GM19438 (cell line): ENCODE results near the gene TBL3.

Source experiments
- ATAC-seq: cut with Tn5 transposase; IDR thresholded peaks from one replicate; pipeline ENCODE4 v1.9.1; 2021; ENCODE audit warnings: low read depth; ENCODE audit not compliant: unreplicated experiment

The TBL3 gene

DNA sequence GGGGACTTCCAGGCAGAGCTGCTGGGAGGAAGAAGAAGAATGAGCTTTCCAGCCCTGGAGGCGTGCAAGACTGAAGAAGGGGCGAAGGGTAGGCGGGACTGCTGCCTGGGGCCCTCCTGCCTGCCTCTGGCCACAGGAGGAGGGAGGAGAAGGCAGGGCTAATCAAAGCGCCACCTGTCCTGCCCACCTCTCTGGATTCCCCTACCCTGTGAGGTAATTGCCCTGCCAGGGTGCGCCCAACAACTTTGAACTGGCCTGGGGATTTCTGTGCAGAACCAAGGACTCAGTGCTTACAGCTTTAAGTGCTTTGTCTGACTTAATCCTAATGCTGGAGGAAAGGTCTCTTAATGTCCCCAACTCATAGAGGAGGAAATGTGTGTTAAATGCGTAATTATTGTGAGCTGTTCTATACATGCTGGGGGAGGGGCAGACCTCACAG lies 9.6 kb downstream of the TBL3 start, which contains the start of gene NOXO1:
TSS of gene NOXO1 (minus strand) at position 72 of the 439 bp plus-strand sequence. CDS start 290 bp downstream, outside the sequence.
- ATAC-seq: no peak

DNA sequence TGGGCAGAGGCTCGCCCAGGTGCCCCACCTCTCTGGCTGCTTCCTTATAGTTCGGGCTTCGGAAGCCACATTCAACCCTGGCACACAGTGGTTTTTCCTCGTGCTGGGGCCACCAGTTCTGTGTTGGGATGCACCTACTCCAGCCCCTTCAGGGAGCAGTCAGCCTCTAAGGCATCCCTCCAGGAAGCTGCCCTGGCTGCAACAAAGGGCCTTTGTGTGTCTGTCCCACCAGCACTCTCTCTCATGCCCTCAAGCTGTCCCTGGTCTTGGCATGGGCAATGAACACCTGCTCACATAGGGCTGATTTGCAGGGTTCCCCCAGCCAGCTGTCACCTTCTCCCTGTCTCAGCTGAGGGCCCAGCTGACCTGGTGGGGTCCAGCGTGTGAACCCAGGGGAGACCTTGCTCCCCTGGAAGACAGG lies 10.2 kb downstream of the TBL3 start:
- ATAC-seq: no peak

DNA sequence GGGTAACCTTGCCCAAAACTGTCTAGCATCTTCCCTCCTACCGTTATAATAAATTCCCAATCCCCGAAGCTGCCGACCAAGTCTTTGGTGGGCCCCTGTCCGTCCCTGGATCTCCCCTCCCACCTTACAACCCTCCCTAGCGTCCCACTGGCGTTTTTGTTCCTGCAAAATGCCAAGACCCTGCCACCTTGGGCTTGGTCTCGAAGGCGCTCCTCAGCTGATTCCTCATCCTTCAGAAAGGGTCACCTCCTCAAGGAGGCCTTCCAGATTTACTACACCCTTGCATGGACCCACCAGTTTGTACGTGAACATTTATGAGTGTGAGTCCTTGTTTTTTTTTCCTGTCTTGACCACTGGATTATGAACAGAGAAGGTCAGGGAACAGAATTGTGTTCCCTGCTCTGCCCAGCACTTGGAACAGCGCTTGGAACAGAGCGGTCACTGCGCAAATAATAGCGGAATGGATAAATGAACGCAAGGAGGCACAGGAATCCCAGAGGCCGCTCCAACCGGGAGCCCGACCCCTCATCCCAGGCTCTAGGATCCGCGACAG lies 11.2 kb downstream of the TBL3 start:
- ATAC-seq: no peak

DNA sequence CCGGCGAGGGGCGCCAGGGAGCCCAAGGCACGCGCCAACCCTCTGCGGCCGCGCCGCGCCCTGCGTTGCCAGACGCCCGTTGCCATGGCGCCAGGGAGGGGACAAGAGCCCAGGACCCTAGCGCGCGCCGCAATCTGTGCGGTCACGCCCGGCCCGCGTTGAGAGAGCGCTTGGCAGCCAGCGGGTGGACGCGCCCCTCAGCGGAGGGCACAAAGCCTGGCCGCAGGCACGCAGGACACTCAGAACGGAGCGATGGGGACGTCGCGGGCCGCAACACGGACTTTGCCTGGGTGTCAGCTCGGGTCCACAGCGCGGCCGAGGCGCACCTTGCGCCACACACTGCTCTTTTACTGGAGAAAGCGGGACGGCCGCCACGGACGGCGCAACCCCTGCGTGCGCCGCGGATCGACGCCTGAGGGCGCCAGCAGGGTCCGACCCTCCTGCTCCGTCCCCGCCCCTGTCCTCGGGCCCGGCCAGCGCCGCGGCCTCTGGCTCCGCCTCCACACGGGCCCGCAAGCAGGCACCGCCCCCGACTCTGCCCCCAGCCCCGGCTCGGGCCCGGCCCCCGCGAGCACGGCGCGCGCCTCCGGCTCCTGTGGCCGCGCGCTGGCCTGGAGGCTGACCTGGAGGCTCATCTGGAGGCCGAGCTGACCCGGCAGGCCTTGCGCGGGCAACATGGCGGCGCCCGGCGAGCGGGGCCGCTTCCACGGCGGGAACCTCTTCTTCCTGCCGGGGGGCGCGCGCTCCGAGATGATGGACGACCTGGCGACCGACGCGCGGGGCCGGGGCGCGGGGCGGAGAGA lies 11.9 kb downstream of the TBL3 start, which contains the start of gene GFER:
TSS of gene GFER (plus strand) at position 650 of the 803 bp plus-strand sequence. CDS start at position 676, 26 bp downstream.
- ATAC-seq: peak; percentile 68

DNA sequence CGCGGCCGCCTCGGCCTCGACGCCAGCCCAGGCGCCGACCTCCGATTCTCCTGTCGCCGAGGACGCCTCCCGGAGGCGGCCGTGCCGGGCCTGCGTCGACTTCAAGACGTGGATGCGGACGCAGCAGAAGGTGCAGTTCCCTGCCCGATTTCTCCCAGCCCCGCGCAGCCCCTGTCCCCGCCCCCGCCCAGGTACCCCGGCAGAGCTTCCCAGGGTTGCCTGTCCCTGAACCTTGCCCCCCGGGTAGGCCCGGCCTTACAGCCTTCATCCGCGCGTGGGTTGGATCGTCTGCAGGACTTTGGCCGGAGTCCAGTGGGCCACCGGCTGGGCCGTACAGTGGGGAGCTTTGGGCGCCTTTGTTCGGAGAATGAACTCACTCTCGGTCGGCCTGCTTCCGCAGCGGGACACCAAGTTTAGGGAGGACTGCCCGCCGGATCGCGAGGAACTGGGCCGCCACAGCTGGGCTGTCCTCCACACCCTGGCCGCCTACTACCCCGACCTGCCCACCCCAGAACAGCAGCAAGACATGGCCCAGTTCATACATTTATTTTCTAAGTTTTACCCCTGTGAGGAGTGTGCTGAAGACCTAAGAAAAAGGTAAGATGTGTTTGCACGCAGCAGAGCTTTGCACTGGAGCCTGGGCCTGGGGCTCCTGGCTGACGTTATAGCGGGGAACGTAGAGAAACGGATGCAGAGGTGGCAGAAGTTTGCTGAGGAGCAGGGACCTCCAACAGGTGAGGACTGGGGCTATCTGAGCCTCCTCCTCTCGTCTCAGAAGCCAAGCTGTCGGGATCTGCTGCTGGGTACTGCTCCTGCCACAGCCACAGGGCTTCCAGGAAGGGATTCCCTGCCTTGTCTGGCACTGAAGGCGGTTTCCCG lies 12.7 kb downstream of the TBL3 start:
- no peak for ATAC-seq

DNA sequence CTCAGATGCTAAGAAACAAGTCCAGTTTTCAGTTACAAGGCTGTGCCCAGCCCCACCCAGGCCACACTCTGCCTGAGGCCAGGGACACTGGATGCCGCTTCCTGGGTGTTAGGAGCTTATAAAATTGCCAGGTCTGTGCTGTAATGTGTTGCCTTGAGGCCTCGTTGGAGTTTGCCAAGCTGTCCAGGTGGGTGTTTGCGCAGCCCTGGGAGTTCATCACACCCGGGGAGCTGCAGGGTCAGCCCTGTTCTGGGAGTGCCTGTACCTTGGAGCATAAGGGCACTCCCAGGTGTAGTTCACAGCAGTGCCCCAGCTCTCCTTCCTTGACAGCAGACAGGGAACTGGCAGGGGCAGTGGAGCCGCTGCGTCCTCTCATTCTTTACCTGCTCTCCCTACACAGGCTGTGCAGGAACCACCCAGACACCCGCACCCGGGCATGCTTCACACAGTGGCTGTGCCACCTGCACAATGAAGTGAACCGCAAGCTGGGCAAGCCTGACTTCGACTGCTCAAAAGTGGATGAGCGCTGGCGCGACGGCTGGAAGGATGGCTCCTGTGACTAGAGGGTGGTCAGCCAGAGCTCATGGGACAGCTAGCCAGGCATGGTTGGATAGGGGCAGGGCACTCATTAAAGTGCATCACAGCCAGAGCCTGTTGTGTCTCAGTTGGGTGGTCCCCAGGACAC lies 13.8 kb downstream of the TBL3 start:
- no peak for ATAC-seq

DNA sequence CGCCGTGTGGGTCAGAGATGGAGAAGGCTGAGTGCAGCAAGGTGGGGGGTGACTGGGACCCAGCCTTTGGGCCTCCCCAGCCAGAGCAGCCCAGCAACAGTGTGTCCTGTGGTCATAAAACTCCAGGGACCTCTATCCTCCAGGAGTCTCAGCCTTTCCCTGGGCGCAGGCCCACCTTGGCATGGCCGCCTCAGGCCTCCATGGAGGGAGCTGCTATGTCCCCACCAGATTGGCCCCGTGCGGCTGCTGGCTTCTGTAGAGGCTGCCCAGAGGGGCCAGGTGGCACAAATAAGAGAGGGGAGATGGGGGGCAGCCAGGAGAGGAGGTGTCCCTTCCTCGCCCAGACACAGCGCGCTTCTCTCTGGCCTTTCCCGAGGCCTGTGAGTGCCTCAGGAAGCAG lies 15.3 kb downstream of the TBL3 start:
- no peak for ATAC-seq

DNA sequence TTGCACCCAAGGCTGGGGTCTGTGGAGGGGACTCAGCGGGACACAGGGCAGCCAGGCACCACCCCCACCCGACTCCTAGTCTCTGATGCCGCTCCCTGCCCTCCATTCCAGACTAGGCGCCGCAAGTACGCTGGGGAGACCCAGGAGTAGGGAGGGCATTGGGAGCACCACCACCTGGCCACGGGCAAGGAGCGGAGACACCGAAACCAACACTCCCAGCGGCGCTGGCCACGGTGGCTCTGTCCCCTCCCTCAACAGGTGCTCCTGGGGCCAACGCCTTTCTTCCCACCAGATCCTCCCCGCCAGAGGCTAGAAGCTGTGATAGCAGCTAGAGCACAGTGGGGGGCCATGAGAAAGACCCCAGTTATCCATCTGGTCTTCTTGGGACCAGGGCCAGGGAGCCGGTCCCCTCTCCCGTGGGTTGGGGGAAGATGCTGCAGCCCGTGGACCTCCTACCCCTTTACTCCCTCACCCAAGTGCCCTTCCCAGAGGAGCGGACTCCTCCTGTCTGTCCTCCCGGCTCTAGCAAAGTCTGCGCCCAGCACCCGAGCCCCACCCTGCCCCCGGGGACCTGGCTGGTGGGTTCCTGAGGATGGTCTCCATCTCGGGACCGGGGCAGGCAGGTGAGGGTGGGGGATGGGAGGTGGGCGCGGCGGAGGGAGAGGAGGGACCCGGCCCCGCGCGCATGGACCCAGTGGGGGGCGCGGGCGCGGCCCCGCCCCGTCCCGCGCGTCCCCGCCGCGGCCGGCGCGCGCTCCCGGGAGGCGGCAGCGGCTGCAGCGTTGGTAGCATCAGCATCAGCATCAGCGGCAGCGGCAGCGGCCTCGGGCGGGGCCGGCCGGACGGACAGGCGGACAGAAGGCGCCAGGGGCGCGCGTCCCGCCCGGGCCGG lies 17.6 kb downstream of the TBL3 start, which contains the start of gene SYNGR3:
TSS of gene SYNGR3 (plus strand) at position 762 of the 892 bp plus-strand sequence. CDS start 133 bp downstream, outside the sequence.
- no peak for ATAC-seq

DNA sequence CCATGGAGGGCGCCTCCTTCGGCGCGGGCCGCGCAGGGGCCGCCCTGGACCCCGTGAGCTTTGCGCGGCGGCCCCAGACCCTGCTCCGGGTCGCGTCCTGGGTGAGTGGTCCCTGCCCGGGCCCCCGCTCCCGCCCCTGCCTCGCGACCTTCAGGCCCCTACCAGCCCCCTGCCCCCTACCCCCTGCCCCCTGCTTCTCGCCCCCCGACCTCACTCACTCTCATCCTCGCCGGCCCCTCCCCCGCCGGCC lies 18.2 kb downstream of the TBL3 start:
- no peak for ATAC-seq

DNA sequence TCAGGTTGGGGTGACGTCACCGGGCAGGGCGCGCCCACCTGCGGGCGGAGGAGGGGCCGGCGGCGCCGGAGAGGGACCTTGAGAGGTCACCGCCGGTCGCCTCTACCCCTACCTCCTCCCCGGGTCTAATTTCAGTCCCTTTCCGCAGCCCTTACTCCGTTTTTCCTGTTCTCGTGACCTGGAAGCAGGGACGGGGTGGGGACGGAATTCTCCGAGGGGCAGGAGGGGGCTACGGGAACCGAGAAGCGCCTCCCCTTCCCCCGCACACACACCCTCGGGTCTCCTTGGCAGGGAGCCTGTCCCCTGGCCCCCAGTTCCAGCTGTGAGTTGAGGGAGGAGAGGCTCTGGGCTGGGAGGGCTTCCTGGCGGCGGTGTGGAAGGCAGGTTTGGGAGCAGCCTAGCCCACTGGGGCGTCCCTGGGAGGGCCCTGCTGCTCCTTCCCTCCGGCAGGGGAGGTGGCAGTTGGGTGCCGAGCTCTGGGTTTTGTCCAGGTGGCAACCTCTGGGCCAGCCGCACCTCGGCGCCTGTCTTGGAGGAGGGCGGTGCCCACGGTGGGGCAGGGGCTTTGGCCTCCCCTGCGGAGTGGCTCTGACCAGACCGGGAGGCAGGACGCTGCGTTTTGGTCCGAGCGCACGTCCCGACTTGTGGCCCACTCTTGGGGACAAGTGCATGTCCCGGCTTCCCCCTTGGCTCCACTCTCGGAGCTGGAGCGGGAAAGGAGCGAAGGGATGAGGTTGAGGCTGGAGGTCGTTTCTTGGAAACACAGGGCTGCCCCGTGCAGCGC lies 18.7 kb downstream of the TBL3 start:
- no peak for ATAC-seq

DNA sequence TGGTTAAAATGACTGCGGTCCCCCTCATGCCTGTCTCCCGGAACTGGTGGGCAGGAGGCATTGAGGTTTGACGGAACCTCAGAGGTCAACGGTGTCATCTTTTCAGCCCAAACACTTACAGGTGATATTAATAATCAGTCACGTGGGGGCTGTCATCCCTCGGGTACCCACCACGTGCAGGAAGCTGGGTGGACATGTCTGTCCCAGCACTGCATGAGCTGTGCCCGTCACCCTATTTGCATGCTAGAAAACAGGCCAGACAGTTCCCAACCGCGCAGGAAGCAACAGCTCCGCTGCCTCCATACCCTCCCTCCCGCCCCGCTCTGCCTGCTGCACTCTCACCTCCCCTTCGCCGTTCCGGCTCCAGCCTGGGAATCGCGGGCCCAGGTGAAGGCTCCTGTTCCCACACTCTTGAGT lies 19.3 kb downstream of the TBL3 start:
- ATAC-seq: no peak

DNA sequence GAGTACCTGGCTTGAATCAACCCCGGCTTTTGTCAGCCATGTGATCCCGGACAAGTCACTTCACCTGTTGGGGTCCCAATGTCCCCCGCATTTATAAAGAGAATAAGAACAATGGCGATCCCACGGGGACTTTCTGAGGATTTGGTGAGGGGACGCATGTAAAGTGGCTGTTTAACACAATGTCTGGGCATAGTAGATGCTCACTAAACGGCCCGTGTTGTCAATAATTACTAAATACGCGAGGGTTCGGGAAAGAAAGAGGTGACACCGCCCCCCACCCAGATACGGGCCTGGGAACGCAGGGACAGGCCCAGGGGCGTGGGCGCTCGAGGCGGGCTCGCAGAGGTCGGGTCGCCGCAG lies 19.7 kb downstream of the TBL3 start:
- ATAC-seq: no peak

DNA sequence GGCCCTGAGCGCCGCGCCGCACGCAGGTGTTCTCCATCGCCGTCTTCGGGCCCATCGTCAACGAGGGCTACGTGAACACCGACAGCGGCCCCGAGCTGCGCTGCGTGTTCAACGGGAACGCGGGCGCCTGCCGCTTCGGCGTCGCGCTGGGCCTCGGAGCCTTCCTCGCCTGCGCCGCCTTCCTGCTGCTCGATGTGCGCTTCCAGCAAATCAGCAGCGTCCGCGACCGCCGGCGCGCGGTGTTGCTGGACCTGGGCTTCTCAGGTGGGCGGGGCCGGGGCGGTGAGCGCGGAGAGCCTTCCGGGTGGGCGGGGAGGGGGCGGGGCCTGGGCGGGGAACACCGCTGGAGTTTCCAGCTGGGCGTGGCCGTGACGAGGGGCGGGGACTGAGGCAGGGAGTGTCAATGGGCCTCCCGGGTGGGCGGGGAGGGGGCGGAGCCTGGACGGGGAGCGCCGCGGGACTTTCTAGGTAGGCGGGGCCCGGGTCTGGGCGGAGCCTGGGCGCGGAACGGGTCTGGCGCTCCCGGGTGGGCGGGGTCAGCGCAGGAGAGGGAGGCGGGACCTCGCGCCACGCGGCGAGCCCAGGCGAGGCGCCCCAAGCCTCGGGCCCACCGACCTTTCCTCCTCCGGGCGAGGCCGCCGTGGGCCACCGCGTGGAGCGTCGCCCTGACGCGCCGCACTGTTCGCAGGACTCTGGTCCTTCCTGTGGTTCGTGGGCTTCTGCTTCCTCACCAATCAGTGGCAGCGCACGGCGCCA lies 20.3 kb downstream of the TBL3 start:
- ATAC-seq: no peak

DNA sequence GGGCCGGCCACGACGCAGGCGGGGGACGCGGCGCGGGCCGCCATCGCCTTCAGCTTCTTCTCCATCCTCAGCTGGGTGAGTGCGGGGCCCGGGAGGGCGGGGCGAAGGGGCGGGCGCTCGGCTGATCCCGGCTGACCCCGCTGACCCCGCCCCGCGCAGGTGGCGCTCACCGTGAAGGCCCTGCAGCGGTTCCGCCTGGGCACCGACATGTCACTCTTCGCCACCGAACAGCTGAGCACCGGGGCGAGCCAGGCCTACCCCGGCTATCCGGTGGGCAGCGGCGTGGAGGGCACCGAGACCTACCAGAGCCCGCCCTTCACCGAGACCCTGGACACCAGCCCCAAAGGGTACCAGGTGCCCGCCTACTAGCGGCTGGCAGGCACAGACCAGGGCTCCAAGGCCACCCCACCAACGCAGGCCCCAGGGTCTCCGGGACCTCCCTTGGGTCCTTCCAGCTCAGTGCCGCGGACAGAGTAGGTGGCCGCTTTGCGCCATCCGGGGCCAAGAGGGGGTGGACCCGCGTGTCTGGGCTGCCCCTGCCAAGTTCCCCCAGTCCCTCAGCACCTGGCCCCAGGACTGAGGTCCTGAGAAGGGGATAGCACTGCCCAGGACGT lies 21.0 kb downstream of the TBL3 start:
- ATAC-seq: no peak

DNA sequence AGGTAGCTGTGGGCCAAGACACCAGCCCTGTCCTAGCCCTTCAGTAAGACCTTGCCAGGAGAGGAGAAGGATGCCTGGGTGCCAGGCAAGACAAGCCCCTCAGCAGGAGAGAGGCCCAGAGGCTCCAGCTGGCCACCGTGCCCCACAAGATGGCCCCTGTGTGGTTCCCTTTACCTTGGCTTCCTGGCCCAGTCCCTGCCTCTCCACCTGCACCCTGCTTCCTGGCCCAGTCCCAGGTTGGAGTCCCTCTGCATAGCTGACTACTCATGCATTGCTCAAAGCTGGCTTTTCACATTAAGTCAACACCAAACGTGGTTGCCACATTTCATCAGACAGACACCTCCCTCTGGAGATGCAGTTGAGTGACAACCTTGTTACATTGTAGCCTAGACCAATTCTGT lies 21.9 kb downstream of the TBL3 start:
- no peak for ATAC-seq

DNA sequence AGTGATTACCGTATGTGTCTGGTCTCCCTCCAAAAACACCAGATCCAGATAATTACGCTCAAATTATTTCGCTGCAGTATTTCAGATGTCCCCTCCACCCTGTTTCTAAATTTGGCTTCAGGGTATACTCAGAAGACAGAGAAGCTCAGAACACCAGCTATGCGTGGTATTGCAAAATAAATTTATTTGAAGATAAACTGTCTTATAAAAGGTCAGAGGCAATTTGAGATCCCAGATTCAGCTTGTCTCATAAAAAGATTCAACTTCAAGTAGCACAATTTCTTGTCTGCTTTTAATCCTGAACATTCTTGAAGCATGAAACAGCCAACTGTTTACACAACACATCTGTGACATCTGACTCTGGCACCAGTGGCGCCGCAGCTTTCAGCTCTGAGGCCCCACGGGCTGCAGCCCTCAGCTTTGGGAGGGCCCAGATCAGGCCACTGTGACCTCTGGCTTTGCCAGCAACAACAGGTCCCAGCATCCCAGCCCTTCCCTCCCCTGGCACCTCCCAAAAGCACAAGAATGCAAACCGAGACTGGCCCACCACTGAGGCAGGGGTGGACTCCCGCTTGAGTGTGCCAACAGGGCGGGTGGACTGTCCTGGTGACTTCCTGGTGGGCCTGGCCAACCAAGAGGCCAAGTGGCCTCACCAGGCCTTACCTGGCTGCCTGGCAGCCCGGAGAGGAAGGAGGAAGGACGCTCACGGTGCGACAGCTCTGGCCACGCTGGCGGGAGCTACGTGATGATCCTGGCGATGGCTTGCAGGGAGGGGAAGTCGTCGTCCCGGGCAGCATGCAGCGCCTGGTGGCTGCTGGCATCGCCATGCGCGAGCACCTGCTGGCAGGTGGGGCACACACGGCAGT lies 25.9 kb downstream of the TBL3 start:
- no peak for ATAC-seq

DNA sequence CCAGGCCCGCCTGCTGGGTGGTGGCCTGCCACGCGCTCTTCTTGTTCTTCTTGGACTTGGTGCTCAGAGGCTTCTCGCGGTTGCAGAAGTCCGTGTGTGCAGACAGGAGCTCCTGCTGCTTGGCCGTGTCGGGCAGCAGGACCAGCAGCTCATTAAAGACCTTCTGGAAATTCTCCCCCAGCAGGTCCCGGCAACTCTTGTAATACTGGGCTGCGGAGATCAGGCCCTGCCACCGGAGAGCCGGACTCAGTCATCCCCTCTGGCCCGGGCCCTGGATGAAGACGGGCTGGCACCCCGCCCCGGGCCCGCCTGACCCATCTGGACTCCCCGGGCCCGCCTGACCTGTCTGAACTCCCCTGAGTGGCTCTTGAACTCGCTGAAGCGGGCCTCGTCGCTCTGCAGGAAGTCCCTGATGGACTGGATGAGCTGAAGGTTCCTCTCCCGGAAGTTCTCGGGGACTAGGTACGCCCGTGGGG lies 26.5 kb downstream of the TBL3 start:
- ATAC-seq: no peak
